ENCODE results near the gene TTR.

- TF ChIP-seq, protein P1, sequence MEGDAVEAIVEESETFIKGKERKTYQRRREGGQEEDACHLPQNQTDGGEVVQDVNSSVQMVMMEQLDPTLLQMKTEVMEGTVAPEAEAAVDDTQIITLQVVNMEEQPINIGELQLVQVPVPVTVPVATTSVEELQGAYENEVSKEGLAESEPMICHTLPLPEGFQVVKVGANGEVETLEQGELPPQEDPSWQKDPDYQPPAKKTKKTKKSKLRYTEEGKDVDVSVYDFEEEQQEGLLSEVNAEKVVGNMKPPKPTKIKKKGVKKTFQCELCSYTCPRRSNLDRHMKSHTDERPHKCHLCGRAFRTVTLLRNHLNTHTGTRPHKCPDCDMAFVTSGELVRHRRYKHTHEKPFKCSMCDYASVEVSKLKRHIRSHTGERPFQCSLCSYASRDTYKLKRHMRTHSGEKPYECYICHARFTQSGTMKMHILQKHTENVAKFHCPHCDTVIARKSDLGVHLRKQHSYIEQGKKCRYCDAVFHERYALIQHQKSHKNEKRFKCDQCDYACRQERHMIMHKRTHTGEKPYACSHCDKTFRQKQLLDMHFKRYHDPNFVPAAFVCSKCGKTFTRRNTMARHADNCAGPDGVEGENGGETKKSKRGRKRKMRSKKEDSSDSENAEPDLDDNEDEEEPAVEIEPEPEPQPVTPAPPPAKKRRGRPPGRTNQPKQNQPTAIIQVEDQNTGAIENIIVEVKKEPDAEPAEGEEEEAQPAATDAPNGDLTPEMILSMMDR (IDR thresholded peaks at IDR 0.05), result no peak
- TF ChIP-seq POLR2A (IDR thresholded peaks at IDR 0.05), result no peak
Measured at GRCh38 chr18:31587529-31587928, 4.1 kb upstream of the TTR start.
